ENCODE measurements around the gene STX8. TPM values are rescaled to one million over a fixed set of nuclear protein-coding genes. Genes with fewer than 3 reads are reported as not detected.

STX8 gene
- polyA plus RNA-seq, 1 experiment: 103 TPM

DNA sequence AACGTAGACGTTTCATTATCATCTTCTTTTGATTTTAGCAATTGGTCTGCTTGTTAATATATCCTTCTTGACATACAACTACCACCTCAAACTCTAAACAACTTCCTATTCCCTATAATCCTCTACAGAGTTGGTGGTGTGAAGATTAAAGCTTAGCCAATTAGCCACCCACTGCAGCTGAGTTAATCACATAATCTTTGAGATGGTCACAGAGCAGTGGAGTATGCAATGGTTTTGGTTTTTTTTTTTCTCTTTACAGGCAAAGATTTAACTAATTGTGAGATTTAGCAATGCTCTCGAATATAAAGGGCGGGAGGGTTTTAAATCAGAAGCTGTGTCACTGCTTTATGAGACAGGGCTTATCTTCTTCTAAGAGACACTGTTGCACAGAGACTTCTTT lies 37.0 kb downstream of the STX8 start:
- Histone ChIP-seq H3K4me3 (ENCODE audit: low read depth, low read length) (no peak overlapping the region), H3K27me3 (ENCODE audit: control insufficient read depth, insufficient read depth, low read length) (no peaks in the 10 kb centered on the region), H3K9me3 (ENCODE audit: control insufficient read depth, insufficient read depth, low read length) (no peaks in the 10 kb centered on the region), H3K27ac (ENCODE audit: low read depth, low read length) (no peak overlapping the region)
- ChIA-PET CTCF (no interaction called here), POLR2A (no interaction called here)
- TF ChIP-seq CTCF (IDR thresholded peaks at IDR 0.05; ENCODE audit: low read depth, low read length): no peak
- no peak for DNase-seq (ENCODE audit: low read depth, low spot score)

- no peak for TF ChIP-seq CTCF (IDR thresholded peaks at IDR 0.05; ENCODE audit: low read depth, low read length)
- CTCF ChIA-PET: no interaction called here
Observed at GRCh38 chr17:9537177-9537776, 38.3 kb downstream of the STX8 start.

GRCh38 chr17:9536061-9536460 lies 39.6 kb downstream of the STX8 start:
- TF ChIP-seq CTCF (IDR thresholded peaks at IDR 0.05; ENCODE audit: low read depth, low read length): no peak
- Histone ChIP-seq H3K27me3 (ENCODE audit: control insufficient read depth, insufficient read depth, low read length) (no peaks in the 10 kb centered on the region), H3K9me3 (ENCODE audit: control insufficient read depth, insufficient read depth, low read length) (no peaks in the 10 kb centered on the region), H3K27ac (ENCODE audit: low read depth, low read length) (no peak overlapping the region), H3K4me3 (ENCODE audit: low read depth, low read length) (no peak overlapping the region)
- ChIA-PET POLR2A (interaction anchor here (0.6 kb wide), 1 partner anchor 65 kb away, joined by 9 read pairs; no protein-coding TSS in a partner anchor), CTCF (no interaction called here)
- DNase-seq (ENCODE audit: low read depth, low spot score): no peak

More at GRCh38 chr17:9537177-9537776, 38.3 kb downstream of the STX8 start:
- Histone ChIP-seq H3K27ac (ENCODE audit: low read depth, low read length) (no peak overlapping the region), H3K9me3 (ENCODE audit: control insufficient read depth, insufficient read depth, low read length) (no peaks in the 10 kb centered on the region), H3K4me3 (ENCODE audit: low read depth, low read length) (no peak overlapping the region), H3K27me3 (ENCODE audit: control insufficient read depth, insufficient read depth, low read length) (no peaks in the 10 kb centered on the region)
- POLR2A ChIA-PET: no interaction called here
- DNase-seq (ENCODE audit: low read depth, low spot score): no peak

- H3K4me3 ChIP-seq (ENCODE audit: low read depth, low read length): no peak overlapping the region
- H3K27ac ChIP-seq (ENCODE audit: low read depth, low read length): no peak overlapping the region
- no peak for DNase-seq (ENCODE audit: low read depth, low spot score)
- CTCF ChIA-PET: interaction anchor here (0.6 to 1.3 kb wide), 5 partner anchors 11 to 748 kb away, joined by 3 to 4 read pairs (median 3); no protein-coding TSS in a partner anchor
- no peaks in the 10 kb centered on the region for H3K9me3 ChIP-seq (ENCODE audit: control insufficient read depth, insufficient read depth, low read length)
- POLR2A ChIA-PET: no interaction called here
- H3K27me3 ChIP-seq (ENCODE audit: control insufficient read depth, insufficient read depth, low read length): no peaks in the 10 kb centered on the region
- TF ChIP-seq CTCF (IDR thresholded peaks at IDR 0.05; ENCODE audit: low read depth, low read length): no peak
Observed at GRCh38 chr17:9533441-9533840, 42.2 kb downstream of the STX8 start.

DNA sequence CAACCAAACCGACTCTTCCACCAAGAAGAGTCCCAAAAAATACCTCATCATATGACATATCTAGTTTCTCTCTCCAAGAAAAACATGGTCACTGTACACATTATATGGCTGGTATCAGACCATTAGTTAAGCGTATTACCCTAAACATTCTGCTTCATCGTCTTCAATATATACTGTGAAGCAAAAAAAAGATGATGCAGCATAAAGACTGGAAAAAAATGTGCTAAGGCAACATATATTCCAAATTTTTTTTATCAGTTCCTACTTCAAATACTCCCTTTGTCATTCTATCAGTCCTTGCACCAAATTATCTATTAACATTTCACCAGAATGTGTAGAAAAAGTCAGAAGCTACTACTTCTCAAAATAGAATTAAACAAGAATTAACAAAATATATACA lies 42.9 kb downstream of the STX8 start:
- H3K4me3 ChIP-seq (ENCODE audit: low read depth, low read length): no peak overlapping the region
- H3K27me3 ChIP-seq (ENCODE audit: control insufficient read depth, insufficient read depth, low read length): no peaks in the 10 kb centered on the region
- DNase-seq (ENCODE audit: low read depth, low spot score): no peak
- POLR2A ChIA-PET: no interaction called here
- no peaks in the 10 kb centered on the region for H3K9me3 ChIP-seq (ENCODE audit: control insufficient read depth, insufficient read depth, low read length)
- no peak overlapping the region for H3K27ac ChIP-seq (ENCODE audit: low read depth, low read length)
- CTCF ChIA-PET: interaction anchor here (0.6 to 1.3 kb wide), 2 partner anchors 12 to 21 kb away, joined by 3 to 4 read pairs; no protein-coding TSS in a partner anchor
- no peak for TF ChIP-seq CTCF (IDR thresholded peaks at IDR 0.05; ENCODE audit: low read depth, low read length)
